PC-3 (cell line): ENCODE data around the gene CETN2.
A peak's percentile ranks its signal among the peaks of the same experiment; 100 is the strongest.

ENCODE experiments used
- CTCF ChIP-seq: fragments of 300-600 bp; sonication (generic); conservative IDR thresholded peaks from 2 replicates; pipeline ENCODE4 v1.5.1; 2017; ENCODE audit warnings: antibody characterized with exemption, low read depth, mild to moderate bottlenecking, low read length
- EZH2 ChIP-seq: fragments of 300-600 bp; sonication (generic); IDR thresholded peaks from one replicate; pipeline ENCODE4 v1.6.1; 2017; ENCODE audit warnings: antibody characterized with exemption, mild to moderate bottlenecking, low read length; ENCODE audit not compliant: unreplicated experiment

DNA sequence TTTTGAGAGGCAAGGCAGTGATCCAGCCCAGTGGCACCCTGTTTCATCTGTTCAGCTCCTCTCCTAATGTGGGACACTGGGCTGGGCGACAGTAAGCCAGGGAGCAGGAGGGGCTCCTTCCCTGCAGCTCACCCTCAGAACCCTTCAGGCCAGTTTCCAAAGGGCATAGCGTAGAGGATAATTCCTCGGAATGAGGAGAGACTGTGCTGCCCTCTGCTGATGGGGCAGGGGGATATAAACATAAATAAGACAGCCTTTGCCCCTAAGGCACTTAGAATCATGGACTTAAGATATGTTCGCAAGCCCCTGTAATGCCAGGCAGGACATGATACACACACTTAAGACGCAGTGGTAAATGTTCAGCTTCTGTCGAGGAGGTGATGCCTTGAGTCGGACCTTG, 39.4 kb upstream of the CETN2 start:
- peak; percentile 48 for TF ChIP-seq CTCF
- TF ChIP-seq EZH2, result no peak
